Smooth muscle cell (in vitro differentiated cells): ENCODE measurements around the gene RHOG. TPM values are rescaled to one million over a fixed set of nuclear protein-coding genes. Genes with fewer than 3 reads are reported as not detected.
A peak's percentile ranks its signal among the peaks of the same experiment; 100 is the strongest.

ENCODE experiments used
- DNase-seq: peaks from one replicate; lab custom pipeline; 2025; ENCODE audit not compliant: unreplicated experiment; lab: John Stamatoyannopoulos, UW
- H2AFZ ChIP-seq: fragments of 200-600 bp; sonication (generic); 2 replicates; pipeline ENCODE4 v1.6.0; 2016; ENCODE audit warnings: antibody characterized with exemption, low read depth, mild to moderate bottlenecking
- H3F3A ChIP-seq: fragments of 200-600 bp; sonication (generic); 2 replicates; pipeline ENCODE4 v1.6.0; 2017; ENCODE audit warnings: antibody characterized with exemption, low read depth
- H3K27ac ChIP-seq: fragments of 200-600 bp; sonication (generic); 2 replicates; pipeline ENCODE4 v1.5.1; 2016; ENCODE audit warnings: low read depth, mild to moderate bottlenecking
- H3K27me3 ChIP-seq: fragments of 200-600 bp; sonication (generic); 2 replicates; pipeline ENCODE4 v1.6.1; 2016; ENCODE audit warnings: low read depth, mild to moderate bottlenecking
- H3K36me3 ChIP-seq: fragments of 200-600 bp; sonication (generic); 2 replicates; pipeline ENCODE4 v1.5.1; 2016; ENCODE audit warnings: low read depth
- H3K4me1 ChIP-seq: fragments of 200-600 bp; sonication (generic); 2 replicates; pipeline ENCODE4 v1.5.1; 2016; ENCODE audit warnings: low read depth
- H3K4me2 ChIP-seq: fragments of 200-600 bp; sonication (generic); 2 replicates; pipeline ENCODE4 v1.6.0; 2016; ENCODE audit warnings: mild to moderate bottlenecking
- H3K4me3 ChIP-seq: fragments of 200-600 bp; sonication (generic); 2 replicates; pipeline ENCODE4 v1.5.1; 2016; ENCODE audit warnings: mild to moderate bottlenecking
- H3K79me2 ChIP-seq: fragments of 200-600 bp; sonication (generic); 2 replicates; pipeline ENCODE4 v1.6.0; 2016; ENCODE audit warnings: low read depth, mild to moderate bottlenecking
- H3K9ac ChIP-seq: fragments of 200-600 bp; sonication (generic); 2 replicates; pipeline ENCODE4 v1.6.0; 2016; ENCODE audit warnings: low read depth
- H3K9me3 ChIP-seq: fragments of 200-600 bp; sonication (generic); replicated peaks from 2 replicates; pipeline ENCODE4 v1.5.1; 2016; ENCODE audit warnings: low read depth
- H4K20me1 ChIP-seq: fragments of 200-600 bp; sonication (generic); 2 replicates; pipeline ENCODE4 v1.6.0; 2016; ENCODE audit warnings: low read depth
- CTCF ChIP-seq: fragments of 200-600 bp; sonication (generic); IDR thresholded peaks from 2 replicates; pipeline ENCODE4 v1.5.1; 2017; ENCODE audit warnings: borderline replicate concordance, mild to moderate bottlenecking, antibody characterized with exemption; ENCODE audit not compliant: insufficient read depth, poor library complexity, severe bottlenecking
- WGBS: methylation state at CpG from one replicate; pipeline ENCODE4 v1.1.7; 2016; ENCODE audit warnings: low lambda C conversion rate; 5-methylcytosine and 5-hydroxymethylcytosine counted together
- polyA plus RNA-seq: library from polyadenylated mRNA; unstranded; fragments of >200 nt; fragmentation: Nextera tagmentation; extraction: Ambion mirVana; gene quantifications from 2 replicates; pipeline ENCODE4 v1.2.1, GENCODE V29; 2016
- total RNA-seq: library from RNA; depleted of rRNA; stranded (reverse); fragments of >200 nt; gene quantifications from 2 replicates; pipeline ENCODE4 v1.2.3, GENCODE V29; 2014

The RHOG gene
- total and polyA plus RNA-seq, 2 experiments from 2014 or later: 20.2 to 32.7 TPM

- peaks cover 30% of the 10 kb centered on the region for H4K20me1 ChIP-seq
- no peak for TF ChIP-seq CTCF
- no peak overlapping the region for H3K4me2 ChIP-seq
- H3K4me3 ChIP-seq: no peak overlapping the region
- H3K27ac ChIP-seq: no peak overlapping the region
- H3K79me2 ChIP-seq: peaks cover 14% of the 10 kb centered on the region
- H3K9ac ChIP-seq: no peak overlapping the region
- H3K27me3 ChIP-seq: no peaks in the 10 kb centered on the region
- no peaks in the 10 kb centered on the region for H3K4me1 ChIP-seq
- no peak for DNase-seq
- 88% methylated on average over 8 of the region's 8 CpGs for WGBS
- no peaks in the 10 kb centered on the region for H3K9me3 ChIP-seq
- H2AFZ ChIP-seq: no peak overlapping the region
- no peaks in the 10 kb centered on the region for H3K36me3 ChIP-seq
- H3F3A ChIP-seq: no peaks in the 10 kb centered on the region
These were observed 15.1 kb downstream of the RHOG start for GRCh38 chr11:3825473-3826154.

DNA sequence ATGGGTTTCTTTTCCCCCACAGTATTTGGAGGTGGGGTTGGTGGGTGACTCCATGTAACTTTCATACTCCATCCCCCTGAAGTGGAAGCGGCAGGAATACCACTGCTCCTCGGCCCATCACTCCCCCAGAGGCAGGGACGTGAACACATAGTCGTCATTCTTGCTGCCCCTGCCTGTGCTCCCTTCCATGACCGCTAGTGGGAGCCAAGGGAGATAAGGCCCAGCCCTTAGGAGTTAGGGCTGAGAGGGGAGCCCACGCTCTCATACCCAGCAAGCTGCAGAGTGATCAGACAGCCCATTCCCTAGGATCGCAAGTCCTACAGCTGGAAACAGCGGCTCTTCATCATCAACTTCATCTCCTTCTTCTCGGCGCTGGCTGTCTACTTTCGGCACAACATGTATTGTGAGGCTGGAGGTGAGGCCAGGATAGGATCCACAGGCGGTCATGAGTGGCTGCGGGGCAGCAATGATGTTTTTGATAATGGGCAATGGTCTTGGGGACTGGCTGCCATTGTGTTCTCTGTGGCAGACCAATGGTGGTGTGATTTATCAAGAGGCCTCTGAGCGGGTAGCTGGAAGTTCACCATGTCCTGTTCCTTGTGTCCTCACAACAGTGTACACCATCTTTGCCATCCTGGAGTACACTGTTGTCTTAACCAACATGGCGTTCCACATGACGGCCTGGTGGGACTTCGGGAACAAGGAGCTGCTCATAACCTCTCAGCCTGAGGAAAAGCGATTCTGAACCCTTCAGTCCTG, 15.9 kb downstream of the RHOG start:
- Histone ChIP-seq H3F3A (no peaks in the 10 kb centered on the region), H3K79me2 (peaks cover 7% of the 10 kb centered on the region), H3K36me3 (no peaks in the 10 kb centered on the region), H4K20me1 (peaks cover 23% of the 10 kb centered on the region), H3K9me3 (no peaks in the 10 kb centered on the region), H3K9ac (no peak overlapping the region), H3K27me3 (no peaks in the 10 kb centered on the region), H3K27ac (no peak overlapping the region), H3K4me3 (no peak overlapping the region), H3K4me2 (no peak overlapping the region), H3K4me1 (no peaks in the 10 kb centered on the region), H2AFZ (no peak overlapping the region)
- DNase-seq: no peak
- peak; percentile 38 for TF ChIP-seq CTCF
- WGBS: 74% methylated on average over 18 of the region's 18 CpGs

DNA sequence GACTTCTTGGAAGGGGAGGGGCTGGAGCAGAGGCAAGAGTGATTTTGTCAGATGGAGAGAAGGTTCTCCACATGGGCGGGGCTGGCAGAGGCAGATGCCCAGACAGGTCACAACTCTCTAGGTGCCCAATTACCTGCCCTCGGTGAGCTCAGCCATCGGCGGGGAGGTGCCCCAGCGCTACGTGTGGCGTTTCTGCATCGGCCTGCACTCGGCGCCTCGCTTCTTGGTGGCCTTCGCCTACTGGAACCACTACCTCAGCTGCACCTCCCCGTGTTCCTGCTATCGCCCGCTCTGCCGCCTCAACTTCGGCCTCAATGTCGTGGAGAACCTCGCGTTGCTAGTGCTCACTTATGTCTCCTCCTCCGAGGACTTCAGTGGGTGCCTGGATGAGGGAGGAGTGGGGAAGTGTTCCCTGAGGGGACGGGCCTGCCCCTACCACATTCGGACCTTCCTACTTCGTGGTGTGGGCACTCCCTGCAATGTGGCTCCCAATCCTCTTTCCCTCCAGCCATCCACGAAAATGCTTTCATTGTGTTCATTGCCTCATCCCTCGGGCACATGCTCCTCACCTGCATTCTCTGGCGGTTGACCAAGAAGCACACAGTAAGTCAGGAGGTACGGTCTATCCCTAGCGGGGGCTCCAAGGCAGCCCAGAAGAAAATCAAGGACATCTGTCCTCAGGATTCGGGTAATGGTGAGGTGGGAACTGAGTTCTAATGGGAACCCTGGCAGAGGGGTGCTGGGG, 16.8 kb downstream of the RHOG start:
- Histone ChIP-seq H3K4me3 (no peak overlapping the region), H3K9me3 (no peaks in the 10 kb centered on the region), H4K20me1 (peaks cover 13% of the 10 kb centered on the region), H3K9ac (no peak overlapping the region), H3K36me3 (no peaks in the 10 kb centered on the region), H3K4me1 (no peaks in the 10 kb centered on the region), H3K4me2 (no peak overlapping the region), H3K27ac (no peak overlapping the region), H3K79me2 (no peaks in the 10 kb centered on the region), H3K27me3 (no peaks in the 10 kb centered on the region), H3F3A (no peaks in the 10 kb centered on the region), H2AFZ (no peak overlapping the region)
- no peak for TF ChIP-seq CTCF
- DNase-seq: no peak
- WGBS: 98% methylated on average over 30 of the region's 30 CpGs
